Endothelial cell of umbilical vein (primary cell): ENCODE data around the gene ABR.

Experiments used
- POLR2A ChIP-seq: IDR thresholded peaks from 2 replicates; pipeline ENCODE4 v1.6.1; 2012; ENCODE audit warnings: low read depth, mild to moderate bottlenecking, control low read depth, low read length
- POLR2AphosphoS5 ChIP-seq: IDR thresholded peaks from 2 replicates; pipeline ENCODE4 v1.6.1; 2012; ENCODE audit warnings: low read depth, mild to moderate bottlenecking, control low read depth, low read length, moderate library complexity; ENCODE audit not compliant: insufficient read depth
- TF ChIP-seq, protein P1 (sequence below), 2 donors: IDR thresholded peaks; 1 replicate in 1 of 2; 2 replicates in 1 of 2; pipeline ENCODE4 v1.5.1; 2011; ENCODE audit warnings: low read length in 2 of 2, mild to moderate bottlenecking in 2 of 2, moderate library complexity in 2 of 2, control low read depth in 1 of 2, inconsistent platforms in 1 of 2, low read depth in 1 of 2; ENCODE audit not compliant: insufficient read depth in 1 of 2; ENCODE audit errors: extremely low read depth in 1 of 2

GRCh38 chr17:1158879-1159278 lies 20.9 kb downstream of the ABR start:
- TF ChIP-seq, protein P1, sequence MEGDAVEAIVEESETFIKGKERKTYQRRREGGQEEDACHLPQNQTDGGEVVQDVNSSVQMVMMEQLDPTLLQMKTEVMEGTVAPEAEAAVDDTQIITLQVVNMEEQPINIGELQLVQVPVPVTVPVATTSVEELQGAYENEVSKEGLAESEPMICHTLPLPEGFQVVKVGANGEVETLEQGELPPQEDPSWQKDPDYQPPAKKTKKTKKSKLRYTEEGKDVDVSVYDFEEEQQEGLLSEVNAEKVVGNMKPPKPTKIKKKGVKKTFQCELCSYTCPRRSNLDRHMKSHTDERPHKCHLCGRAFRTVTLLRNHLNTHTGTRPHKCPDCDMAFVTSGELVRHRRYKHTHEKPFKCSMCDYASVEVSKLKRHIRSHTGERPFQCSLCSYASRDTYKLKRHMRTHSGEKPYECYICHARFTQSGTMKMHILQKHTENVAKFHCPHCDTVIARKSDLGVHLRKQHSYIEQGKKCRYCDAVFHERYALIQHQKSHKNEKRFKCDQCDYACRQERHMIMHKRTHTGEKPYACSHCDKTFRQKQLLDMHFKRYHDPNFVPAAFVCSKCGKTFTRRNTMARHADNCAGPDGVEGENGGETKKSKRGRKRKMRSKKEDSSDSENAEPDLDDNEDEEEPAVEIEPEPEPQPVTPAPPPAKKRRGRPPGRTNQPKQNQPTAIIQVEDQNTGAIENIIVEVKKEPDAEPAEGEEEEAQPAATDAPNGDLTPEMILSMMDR (IDR thresholded peaks at IDR 0.05; ENCODE audit: extremely low read depth in 1 of 2, insufficient read depth in 1 of 2, low read depth in 1 of 2, low read length in 2 of 2): no peak
- TF ChIP-seq POLR2A: no peak
- no peak for TF ChIP-seq POLR2AphosphoS5
